Activated CD8-positive, alpha-beta memory T cell treated with anti-CD3 and anti-CD28 coated beads, Interleukin-2, amount 50 U/mL, for 1 hour (primary cell): ENCODE measurements around the gene CYP3A5.
"Not testable (repeated sequence)": the region's sequence is repeated elsewhere in the genome, so short reads cannot be mapped to it uniquely, and the experiment has no call there.

Experiments used
- DNase-seq: peaks from one replicate; pipeline ENCODE4 v3.0.0-alpha.2; 2020; ENCODE audit errors: extremely low read depth

CYP3A5 gene

DNA sequence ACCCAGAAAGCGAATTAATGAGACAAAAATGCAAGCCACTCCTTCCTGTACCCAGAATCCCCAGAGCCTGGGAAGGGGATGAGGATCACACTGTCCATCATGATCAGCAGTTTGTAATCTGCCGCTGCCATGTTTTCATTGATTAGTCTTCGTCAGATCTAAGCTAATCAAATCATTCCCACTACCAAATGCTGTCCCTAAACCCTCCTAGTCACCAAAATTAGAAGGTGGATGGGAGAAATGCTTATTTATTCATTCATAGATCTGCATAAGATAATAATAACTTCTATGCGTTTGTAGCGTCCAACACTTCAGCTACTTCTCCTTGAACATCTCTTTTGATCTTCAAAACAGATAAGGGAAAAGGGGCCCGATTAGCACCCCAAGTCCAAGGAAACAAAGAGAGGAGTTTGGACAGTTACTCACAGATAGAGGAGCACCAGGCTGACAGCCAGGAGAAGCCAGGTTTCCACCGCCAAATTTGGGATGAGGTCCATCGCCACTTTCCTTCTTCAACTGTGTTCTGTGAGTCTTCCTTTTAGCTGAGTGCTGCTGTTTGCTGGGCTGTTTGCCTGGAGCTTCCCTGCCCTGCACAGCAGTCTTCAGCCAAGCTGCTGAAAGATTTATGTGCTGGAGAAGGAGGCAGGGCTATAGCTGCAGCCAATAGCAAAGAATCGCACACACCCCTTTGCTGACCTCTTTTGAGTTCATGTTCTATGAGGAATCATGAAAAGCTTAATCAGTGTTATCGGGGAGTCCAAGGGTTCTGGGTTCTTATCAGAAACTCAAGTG lies at the start of gene CYP3A5:
Gene CYP3A5, minus strand, starts transcription at position 597 of the 792 bp plus-strand sequence. Its CDS starts 100 bp downstream, at position 497.
- no peak for DNase-seq

DNA sequence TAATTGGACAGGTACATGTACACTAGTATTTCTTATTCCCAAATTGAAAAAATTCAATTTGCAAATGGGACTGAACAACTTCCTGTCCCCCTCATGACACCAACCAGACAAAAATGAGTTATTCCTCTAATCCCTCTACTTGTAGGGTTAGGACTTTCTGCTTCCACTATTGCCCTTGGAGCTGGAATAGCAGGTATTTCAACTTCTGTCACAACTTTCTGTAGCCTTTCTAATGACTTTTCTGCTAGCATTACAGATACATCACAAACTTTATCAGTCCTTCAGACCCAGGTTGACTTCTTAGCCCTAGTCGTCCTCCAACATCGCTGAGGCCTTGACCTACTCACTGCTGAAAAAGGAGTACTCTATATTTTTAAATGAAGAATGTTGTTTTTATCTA lies 48.8 kb upstream of the CYP3A5 start:
- DNase-seq: no peak

DNA sequence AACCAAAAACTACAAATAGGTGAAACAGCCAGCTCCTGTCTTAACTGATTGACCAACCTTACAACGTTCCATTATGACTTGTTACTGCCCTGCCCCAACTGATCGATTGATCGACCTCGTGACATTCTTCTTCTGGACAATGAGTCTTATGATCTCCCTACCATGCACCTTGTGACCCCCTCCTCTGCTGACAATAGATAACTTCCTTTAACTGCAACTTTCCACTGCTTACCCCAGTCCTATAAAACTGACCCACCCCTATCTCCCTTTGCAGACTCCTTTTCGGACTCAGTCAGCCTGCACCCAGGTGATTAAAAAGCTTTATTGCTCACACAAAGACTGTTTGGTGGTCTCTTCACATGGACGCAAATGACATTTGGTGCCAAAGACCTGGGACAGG lies 43.4 kb upstream of the CYP3A5 start:
- not testable (repeated sequence) for DNase-seq

DNA sequence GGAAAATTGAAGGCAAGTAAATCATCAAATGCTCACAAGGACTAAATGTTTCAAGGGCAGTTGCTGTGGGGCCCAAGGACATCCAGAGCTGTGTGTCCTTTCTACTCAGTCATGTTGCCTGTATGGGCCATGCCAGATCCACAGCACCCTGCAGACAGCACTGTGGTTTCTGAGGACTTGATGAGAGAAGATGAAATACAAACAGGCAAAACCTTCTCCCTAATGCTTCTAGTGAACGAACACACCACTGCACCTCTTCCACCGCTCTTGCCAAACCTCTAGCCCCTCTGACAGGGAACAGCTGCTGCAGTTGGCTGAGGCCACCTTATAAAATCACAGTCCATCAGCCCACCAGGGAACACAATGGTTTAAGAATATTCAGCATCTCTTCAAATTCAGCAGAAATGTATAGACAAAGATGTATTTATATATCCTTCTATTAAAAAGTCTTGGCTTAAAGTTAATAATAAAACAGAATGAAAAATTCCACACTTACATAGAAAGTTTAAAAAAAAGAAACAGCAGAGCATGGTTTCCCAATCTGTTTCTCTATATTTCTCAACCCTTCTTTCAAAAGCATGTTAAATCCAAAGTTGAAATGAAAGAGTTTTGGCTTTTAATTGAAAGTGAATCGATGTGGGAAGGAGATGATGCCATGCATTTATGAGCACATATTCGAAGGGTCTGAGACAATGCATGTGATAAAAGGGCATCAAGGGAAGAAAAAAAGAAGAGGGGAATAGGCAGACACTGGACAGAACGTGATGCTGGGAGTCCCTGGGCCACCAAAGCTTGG lies 41.2 kb upstream of the CYP3A5 start:
- no peak for DNase-seq

DNA sequence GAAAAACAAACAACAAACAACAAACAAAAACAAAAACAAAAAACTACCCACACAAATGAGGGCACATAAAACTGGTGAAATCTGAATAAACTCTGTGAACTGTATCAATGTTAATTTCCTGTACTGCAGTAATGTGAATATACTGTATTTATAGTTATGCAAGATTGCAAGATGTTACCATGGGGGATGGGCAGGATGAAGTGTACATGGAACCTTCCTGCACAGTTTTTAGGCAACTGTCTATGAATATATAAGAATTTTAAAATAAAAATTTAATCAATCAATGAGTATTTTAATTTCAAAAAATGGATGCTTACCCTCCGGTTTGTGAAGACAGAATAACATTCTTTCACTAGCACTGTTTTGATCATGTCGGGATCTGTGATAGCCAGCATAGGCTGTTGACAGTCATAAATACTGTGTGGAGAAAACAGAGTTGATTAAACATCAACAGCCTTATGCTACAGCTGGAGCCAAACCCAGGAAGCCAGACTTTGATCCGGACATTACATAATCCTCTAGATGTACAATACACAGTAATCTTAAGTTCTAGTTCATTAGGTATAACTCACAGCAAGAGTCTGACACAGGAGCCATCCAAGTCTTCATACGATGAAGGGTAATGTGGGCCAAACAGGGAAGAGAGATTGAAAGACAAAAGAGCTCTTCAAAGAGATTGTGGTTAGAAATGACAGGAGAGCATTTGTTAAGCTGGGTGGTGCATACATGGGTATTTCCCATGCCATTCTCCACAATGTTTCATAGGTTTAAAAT lies 40.4 kb upstream of the CYP3A5 start:
- DNase-seq: no peak

DNA sequence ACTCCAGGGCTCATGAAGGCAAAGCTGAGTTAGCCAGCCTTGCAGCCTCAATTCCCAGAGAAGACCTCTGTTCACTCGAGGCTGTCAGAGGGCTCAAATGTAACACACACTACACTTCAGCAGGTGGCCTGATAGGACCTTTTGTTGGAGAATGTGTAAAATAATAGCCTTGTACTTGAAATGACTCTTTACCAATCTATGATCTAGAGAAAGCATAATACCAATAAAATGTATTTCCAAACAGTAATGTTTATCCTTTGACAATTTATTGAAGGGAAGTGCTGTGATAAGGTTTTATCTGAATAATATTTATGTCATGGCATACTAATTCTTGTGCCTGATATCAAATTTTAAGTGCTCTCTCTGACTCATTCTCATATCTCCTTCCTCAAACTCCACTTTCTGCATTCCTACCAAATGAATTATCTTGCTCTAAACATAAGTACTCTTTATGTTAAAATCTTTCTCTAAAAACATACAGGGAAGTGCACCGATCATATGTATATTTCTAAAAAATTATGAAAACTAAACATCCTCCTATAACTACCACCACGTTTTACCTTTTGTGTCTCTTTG lies 34.3 kb upstream of the CYP3A5 start:
- no peak for DNase-seq

DNA sequence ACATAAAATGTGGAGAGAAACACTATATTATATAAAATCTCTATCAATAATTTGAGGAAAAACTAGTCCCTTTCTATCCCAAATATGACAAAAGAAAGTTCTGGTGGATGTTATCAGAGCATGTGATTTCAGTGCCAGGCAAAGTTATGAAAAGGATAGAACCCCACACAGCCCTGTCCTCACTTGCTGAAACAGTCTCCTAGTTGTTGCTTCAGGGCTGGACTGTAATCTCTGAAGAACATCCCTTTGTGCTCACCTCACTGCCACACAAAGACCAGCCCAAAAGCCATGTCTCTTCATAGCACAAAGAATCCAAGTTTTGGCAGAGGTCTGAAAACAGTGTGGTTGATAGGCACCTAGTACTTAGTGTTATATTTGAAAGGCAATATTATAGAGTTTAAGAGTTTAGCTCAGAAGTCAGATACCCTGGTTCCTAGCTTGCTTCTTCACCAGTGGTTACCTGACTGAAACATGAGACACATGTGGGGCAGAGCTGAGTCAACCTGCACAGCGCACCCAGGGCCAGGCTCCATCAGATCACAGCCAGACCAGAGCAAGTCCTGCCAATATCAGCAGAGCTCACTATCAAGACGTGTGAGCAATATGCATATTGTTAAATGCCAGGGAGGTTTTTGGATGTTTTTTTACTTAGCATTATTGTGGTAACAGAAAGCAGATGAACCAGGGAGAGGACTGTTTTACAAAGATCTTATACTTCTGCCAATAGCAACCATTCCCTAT lies 30.2 kb upstream of the CYP3A5 start:
- DNase-seq: no peak

DNA sequence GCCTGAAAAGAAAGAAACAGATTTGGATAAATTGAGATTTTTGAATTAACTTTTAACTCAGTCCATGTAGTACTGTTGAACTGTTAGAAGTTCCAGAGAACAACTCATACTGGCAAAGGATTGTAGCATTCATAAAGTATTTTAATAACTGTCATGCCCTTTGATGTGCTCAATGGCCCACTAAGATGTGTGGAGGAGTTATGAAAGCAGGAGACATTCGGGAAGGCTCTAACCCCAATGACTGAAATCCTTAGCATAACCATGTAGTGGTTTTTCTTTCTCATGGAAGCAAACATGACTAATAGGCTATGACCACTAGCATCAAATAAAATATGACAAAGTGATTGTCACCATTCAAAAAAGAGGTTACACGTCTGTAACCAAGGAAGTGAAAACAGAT lies 29.5 kb upstream of the CYP3A5 start:
- DNase-seq: no peak

DNA sequence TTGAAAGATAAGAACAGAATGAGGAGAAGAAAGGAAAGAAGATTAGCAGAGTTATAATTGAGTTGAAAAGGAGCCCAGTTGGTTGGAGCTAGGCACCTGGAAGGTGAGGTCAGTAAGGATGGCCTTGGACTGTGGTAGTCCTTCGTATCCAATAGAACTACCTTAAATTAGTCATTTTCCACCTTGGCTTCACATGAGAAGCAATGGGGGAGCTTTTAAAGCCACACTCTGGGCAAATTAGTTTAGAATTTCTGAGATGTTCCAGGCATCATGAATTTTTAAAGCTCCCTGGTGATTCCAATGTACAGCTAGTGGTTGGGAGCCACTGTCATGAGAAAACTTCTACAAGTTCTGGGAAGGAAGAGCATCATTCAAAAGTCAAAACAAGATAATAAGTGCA lies 27.3 kb upstream of the CYP3A5 start:
- DNase-seq: no peak

DNA sequence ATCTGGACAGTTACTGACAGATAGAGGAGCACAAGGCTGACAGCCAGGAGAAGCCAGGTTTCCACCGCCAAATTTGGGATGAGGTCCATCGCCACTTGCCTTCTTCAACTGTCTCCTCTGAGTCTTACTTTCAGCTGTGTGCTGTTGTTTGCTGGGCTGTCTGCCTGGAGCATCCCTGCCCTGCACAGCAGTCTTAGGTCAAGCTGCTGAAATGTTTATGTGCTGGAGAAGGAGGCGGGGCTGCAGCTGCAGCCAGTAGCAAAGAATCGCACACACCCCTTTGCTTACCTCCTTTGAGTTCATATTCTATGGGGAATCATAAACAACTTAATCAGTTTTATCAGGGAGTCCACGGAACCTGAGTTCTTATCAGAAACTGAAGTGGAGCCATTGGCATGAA lies 20.1 kb upstream of the CYP3A5 start:
- DNase-seq: no peak

DNA sequence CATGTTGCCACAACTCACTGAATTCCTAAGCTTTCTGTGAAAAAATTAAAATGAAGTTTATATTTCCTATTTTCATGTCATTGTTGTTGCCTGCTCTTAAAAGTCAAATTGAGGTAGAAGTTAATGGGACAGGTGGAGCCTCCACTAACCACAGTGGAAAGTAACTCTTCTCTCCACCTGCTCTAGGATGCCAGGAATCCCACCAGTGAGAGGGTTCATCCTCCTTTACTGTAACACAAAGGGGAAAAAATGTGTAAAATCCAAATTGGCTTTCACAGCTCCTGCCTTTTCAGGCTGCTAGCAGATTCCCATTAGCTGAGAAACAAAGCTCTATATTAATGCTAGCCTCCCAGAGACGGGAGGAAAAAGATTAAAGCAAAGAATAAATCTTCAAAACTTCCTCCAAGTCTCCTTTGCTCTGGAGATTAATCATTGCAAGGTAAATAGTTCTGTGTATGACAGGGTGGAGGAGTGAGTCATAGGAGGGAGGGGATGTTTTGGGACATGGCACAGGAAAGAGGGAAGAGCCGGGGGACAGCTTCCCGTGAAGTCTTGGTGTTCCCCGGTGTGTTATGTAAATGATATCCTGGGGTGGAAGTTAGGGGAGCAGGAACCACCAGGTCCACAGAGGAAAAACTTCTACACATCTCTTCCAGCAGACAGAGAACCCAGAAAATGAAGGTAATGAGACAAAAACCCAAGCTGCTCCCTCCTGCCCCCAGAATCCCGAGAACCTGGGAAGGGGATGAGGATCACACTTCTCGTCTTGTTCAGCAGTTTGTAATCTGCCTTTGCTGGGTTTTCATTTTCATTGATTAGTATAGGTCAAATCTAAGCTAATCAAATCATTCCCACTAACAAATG lies 19.3 kb upstream of the CYP3A5 start:
- not testable (repeated sequence) for DNase-seq

DNA sequence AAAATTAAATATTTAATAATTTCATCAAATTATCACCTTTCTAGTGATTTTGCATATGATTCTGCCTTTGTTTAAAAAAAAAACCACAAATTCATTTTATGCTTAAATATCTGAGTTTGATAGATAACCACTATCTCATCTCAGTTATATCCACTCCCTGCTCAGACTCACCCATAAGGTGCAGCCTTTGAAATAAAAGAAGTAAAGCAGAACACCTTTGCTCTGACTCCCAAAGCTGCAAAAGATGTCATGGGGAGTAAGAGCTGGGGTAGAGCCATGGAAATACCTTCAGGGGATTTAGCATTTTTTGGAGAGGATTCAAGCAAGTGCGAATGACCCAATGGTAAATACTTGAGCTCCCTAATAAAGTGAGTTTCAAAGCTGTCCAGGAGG lies 15.1 kb upstream of the CYP3A5 start:
- DNase-seq: no peak

DNA sequence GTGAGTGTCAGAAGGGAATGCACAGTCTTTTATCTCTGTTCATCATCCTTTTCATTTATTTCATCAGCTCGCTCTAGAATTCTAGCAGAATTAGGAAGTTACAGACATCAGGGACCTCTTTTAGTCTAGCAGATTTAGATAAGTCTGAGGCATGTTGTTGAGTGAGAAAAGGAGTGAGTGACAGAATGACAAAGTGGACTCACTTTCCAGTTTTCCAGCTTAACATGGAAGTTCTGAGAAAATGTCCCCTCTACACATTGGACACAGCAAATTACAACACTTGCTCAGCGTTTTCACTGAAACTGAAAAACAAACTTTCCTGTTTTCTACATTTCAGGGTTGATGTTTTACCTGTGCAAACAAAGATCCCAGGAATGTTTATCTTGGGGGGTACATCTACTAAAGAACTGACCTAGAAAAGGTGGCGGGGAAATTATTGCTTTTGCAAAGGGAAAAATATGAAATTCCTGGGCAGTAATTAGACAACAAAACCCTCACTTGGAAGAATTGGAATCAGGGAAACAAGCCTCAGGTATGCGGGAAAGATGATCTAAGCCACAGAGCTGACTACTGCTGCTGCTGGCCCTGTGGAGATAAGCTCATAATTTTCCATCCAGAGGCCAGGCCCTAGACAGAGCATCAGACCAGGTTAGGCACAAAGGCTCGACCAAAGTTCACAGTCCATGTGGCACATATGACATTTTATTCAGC lies 14.6 kb upstream of the CYP3A5 start:
- DNase-seq: no peak

DNA sequence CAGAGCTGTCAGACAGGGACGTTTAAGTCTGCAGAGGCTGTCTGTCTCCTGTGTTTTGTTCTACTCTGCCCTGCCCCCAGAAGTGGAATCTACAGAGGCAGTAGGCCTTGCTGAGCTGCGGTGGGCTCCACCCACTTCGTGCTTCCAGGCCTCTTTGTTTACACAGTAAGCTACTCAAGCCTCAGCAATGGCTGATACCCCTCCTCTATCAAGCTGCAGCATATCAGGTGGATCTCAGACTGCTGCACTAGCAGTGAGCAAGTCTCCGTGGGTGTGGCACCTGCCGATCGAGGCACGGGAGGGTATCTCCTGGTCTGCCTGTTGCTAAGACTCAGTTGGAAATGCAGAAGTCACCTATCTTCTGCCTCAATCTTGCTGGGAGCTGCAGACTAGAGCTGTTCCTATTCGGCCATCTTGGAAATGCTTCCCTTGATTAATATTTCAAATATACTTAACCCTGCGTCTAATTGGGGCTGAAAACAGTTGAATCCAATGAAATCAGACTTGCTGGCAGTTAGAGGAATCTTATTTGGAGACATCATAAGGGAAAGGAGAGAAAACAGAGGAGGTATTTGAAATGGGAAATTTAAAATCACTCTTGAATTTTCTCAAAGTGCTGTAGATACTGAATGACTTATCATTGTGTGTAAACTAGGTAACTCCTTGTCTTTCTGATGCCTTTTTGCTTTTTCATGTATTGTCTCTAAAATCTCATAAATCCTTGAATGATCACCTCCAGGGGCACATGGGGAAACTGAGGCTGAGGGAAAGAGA lies 13.8 kb upstream of the CYP3A5 start:
- no peak for DNase-seq

DNA sequence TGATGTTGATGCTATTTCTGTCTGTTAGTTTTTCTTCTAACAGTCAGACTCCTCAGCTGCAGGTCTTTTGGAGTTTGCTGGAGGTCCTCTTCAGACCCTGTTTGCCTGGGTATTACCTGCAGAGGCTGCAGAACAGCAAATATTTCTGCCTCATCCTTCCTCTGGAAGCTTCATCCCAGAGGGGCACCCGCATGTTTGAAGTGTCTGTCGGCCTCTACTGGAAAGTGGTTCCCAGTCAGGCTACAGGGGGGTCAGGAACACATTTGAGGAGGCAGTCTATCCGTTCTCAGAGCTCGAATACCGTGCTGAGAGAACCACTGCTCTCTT lies 13.3 kb upstream of the CYP3A5 start:
- DNase-seq: no peak

DNA sequence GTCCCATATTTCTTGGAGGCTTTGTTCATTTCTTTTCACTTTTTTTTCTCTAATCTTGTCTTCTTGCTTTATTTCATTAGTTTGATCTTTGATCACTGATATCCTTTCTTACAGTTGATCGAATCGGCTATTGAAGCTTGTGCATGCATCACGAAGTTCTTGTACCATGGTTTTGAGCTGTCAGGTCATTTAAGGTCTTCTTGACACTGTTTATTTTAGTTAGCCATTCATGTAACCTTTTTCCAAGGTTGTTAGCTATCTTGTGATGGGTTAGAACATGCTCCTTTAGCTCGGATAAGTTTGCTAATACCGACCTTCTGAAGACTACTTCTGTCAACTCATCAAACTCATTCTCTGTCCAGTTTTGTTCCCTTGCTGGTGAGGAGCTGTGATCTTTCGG lies 12.8 kb upstream of the CYP3A5 start:
- DNase-seq: not testable (repeated sequence)

DNA sequence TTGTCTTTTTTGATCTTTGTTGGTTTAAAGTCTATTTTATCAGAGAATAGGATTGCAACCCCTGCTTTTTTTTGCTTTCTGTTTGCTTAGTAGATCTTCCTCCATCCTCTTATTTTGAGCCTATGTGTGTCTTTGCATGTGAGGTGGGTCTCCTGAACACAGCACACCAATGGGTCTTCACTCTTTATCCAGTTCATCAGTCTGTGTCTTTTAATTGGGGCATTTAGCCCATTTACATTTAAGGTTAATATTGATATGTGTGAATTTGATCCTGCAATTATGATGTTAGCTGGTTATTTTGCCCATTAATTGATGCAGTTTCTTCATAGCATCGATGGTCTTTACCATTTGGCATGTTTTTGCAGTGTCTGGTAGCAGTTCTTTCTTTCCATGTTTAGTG lies 11.9 kb upstream of the CYP3A5 start:
- not testable (repeated sequence) for DNase-seq

DNA sequence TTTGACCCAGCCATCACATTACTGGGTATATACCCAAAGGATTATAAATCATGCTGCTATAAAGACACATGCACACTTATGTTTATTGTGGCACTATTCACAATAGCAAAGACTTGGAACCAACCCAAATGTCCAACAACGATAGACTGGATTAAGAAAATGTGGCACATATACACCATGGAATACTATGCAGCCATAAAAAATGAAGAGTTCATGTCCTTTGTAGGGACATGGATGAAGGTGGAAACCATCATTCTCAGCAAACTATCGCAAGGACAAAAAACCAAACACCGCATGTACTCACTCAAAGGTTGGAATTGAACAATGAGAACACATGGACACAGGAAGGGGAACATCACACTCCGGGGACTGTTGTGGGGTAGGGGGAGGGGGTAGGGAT lies 11.1 kb upstream of the CYP3A5 start:
- not testable (repeated sequence) for DNase-seq
